H1 (cell line): ENCODE data around the gene CNDP1. TPM values are rescaled to one million over a fixed set of nuclear protein-coding genes. Genes with fewer than 3 reads are reported as not detected.

Source experiments
- CTCF ChIA-PET: fragments of 300-600 bp; sonication (Branson Sonifier 250); formaldehyde crosslinking; loops from one replicate; lab custom pipeline; 2021; ENCODE audit not compliant: partially characterized antibody; lab: Charles Lee
- POLR2A ChIA-PET: fragments of 300-600 bp; sonication (Branson Sonifier 250); formaldehyde crosslinking; loops from one replicate; lab custom pipeline; 2021; ENCODE audit warnings: inconsistent platforms; ENCODE audit not compliant: partially characterized antibody; lab: Charles Lee
- DNase-seq, 2 experiments: peaks; one replicate each; pipeline versions ENCODE4 v3.0.0 to v3.0.0-alpha.2; 2010 to 2022; ENCODE audit warnings: low spot score in 2 of 2, low read depth in 1 of 2, mixed read lengths in 1 of 2
- FAIRE-seq: peaks from 2 replicates; lab custom pipeline; 2011; peaks lifted over from hg19 to GRCh38; lab: Jason Lieb, UNC
- H2AFZ ChIP-seq: 2 replicates; pipeline ENCODE4 v1.8.1; 2012; ENCODE audit warnings: low read length, inconsistent platforms
- H2AK5ac ChIP-seq: 2 replicates; pipeline ENCODE4 v1.6.1; 2013; ENCODE audit warnings: low read depth, low read length
- H2BK120ac ChIP-seq: replicated peaks from 2 replicates; pipeline ENCODE3; 2013; ENCODE audit warnings: low read depth, low read length, inconsistent platforms
- H2BK12ac ChIP-seq: 2 replicates; pipeline ENCODE4 v1.6.1; 2013; ENCODE audit warnings: low read depth, low read length
- H2BK15ac ChIP-seq: 2 replicates; pipeline ENCODE4 v1.6.1; 2013; ENCODE audit warnings: low read length
- H2BK20ac ChIP-seq: 2 replicates; pipeline ENCODE4 v1.6.1; 2013; ENCODE audit warnings: low read length
- H2BK5ac ChIP-seq: 2 replicates; pipeline ENCODE4 v1.6.1; 2013; ENCODE audit warnings: low read depth, low read length
- H3K14ac ChIP-seq: 2 replicates; pipeline ENCODE4 v1.6.1; 2013; ENCODE audit warnings: inconsistent platforms; ENCODE audit not compliant: insufficient read length
- H3K18ac ChIP-seq: 2 replicates; pipeline ENCODE4 v1.6.1; 2013; ENCODE audit warnings: low read length; ENCODE audit errors: extremely low read depth
- H3K23ac ChIP-seq: 2 replicates; pipeline ENCODE4 v1.6.1; 2013; ENCODE audit warnings: inconsistent platforms; ENCODE audit not compliant: insufficient read length
- H3K23me2 ChIP-seq: 2 replicates; pipeline ENCODE4 v1.6.1; 2013; ENCODE audit warnings: low read depth, low read length
- H3K27ac ChIP-seq: 2 replicates; pipeline ENCODE4 v1.6.1; 2011; ENCODE audit warnings: low read depth, low read length, inconsistent platforms
- H3K27me3 ChIP-seq, 4 experiments: replicated peaks in 1 of 4; 1 replicate in 1 of 4; 2 replicates in 3 of 4; pipeline versions ENCODE4 v1.6.1 to v1.8.1; 2011 to 2013; ENCODE audit warnings: low read length in 3 of 4, mild to moderate bottlenecking in 3 of 4, inconsistent platforms in 2 of 4, mixed read lengths in 2 of 4, moderate library complexity in 1 of 4; ENCODE audit not compliant: control insufficient read depth in 3 of 4, insufficient read depth in 3 of 4; ENCODE audit errors: extremely low read depth in 1 of 4
- H3K36me3 ChIP-seq, 4 experiments: 2 replicates each; pipeline versions ENCODE4 v1.6.1 to v1.8.1; 2011 to 2013; ENCODE audit warnings: mild to moderate bottlenecking in 4 of 4, low read length in 3 of 4, moderate library complexity in 2 of 4, control low read depth in 1 of 4, inconsistent platforms in 1 of 4; ENCODE audit not compliant: insufficient read depth in 4 of 4, control insufficient read depth in 2 of 4
- H3K4ac ChIP-seq: replicated peaks from 2 replicates; pipeline ENCODE3; 2013; ENCODE audit warnings: low read length, low read depth, mixed read lengths, inconsistent platforms; ENCODE audit not compliant: insufficient read length
- H3K4me1 ChIP-seq, 4 experiments: replicated peaks in 1 of 4; 1 replicate in 1 of 4; 2 replicates in 3 of 4; pipeline versions ENCODE4 v1.6.1 to v1.8.1; 2011 to 2013; ENCODE audit warnings: low read length in 3 of 4, inconsistent platforms in 2 of 4, mixed read lengths in 1 of 4; ENCODE audit not compliant: insufficient read depth in 4 of 4, control insufficient read depth in 3 of 4
- H3K4me2 ChIP-seq, 2 experiments: 2 replicates each; pipeline versions ENCODE4 v1.6.1 to v1.8.1; 2011 to 2013; ENCODE audit warnings: low read depth in 2 of 2, low read length in 2 of 2, control low read depth in 1 of 2, inconsistent platforms in 1 of 2, mild to moderate bottlenecking in 1 of 2; ENCODE audit not compliant: insufficient read depth in 1 of 2
- H3K4me3 ChIP-seq, 4 experiments: fragments of 200-600, 300-600 bp in 1 of 4; sonication (generic), shearing (Covaris generic), sonication (Bioruptor Twin) in 1 of 4; 2 replicates each; pipeline versions ENCODE4 v1.5.1 to v1.8.1; 2011 to 2016; ENCODE audit warnings: low read length in 4 of 4, low read depth in 3 of 4, control low read depth in 2 of 4, inconsistent platforms in 2 of 4, mild to moderate bottlenecking in 2 of 4, mixed read lengths in 1 of 4, moderate library complexity in 1 of 4; ENCODE audit not compliant: insufficient read depth in 2 of 4; ENCODE audit errors: extremely low read depth in 1 of 4
- H3K56ac ChIP-seq: replicated peaks from 2 replicates; pipeline ENCODE3; 2013; ENCODE audit warnings: low read depth, mild to moderate bottlenecking, mixed read lengths, low read length, inconsistent platforms; ENCODE audit not compliant: insufficient read length
- H3K79me1 ChIP-seq: 2 replicates; pipeline ENCODE4 v1.6.1; 2013; ENCODE audit warnings: low read depth, low read length, control low read depth
- H3K79me2 ChIP-seq, 2 experiments: 2 replicates each; pipeline versions ENCODE4 v1.6.1 to v1.8.1; 2012 to 2013; ENCODE audit warnings: low read length in 2 of 2, mild to moderate bottlenecking in 2 of 2, inconsistent platforms in 1 of 2; ENCODE audit not compliant: insufficient read depth in 2 of 2, control insufficient read depth in 1 of 2
- H3K9ac ChIP-seq, 4 experiments: replicated peaks in 1 of 4; 1 replicate in 1 of 4; 2 replicates in 3 of 4; pipeline versions ENCODE4 v1.6.1 to v1.8.1; 2011 to 2013; ENCODE audit warnings: low read depth in 3 of 4, low read length in 3 of 4, control low read depth in 2 of 4, mild to moderate bottlenecking in 2 of 4, moderate library complexity in 2 of 4, inconsistent platforms in 1 of 4; ENCODE audit errors: extremely low read depth in 1 of 4
- H3K9me3 ChIP-seq, 2 experiments: 2 replicates each; pipeline versions ENCODE4 v1.6.1 to v1.8.1; 2012 to 2013; ENCODE audit warnings: mild to moderate bottlenecking in 2 of 2, moderate library complexity in 2 of 2, control low read depth in 1 of 2, inconsistent platforms in 1 of 2, low read depth in 1 of 2, low read length in 1 of 2, mixed read lengths in 1 of 2; ENCODE audit not compliant: insufficient read depth in 2 of 2
- H4K20me1 ChIP-seq, 2 experiments: replicated peaks in 1 of 2; 2 replicates each; pipeline versions ENCODE3 to v1.8.1; 2011 to 2013; ENCODE audit warnings: inconsistent platforms in 2 of 2, low read length in 2 of 2, mild to moderate bottlenecking in 1 of 2; ENCODE audit not compliant: insufficient read depth in 2 of 2, control insufficient read depth in 1 of 2
- H4K5ac ChIP-seq: 2 replicates; pipeline ENCODE4 v1.6.1; 2013; ENCODE audit warnings: low read length, low read depth, mixed read lengths, inconsistent platforms; ENCODE audit not compliant: insufficient read length
- H4K8ac ChIP-seq: 2 replicates; pipeline ENCODE4 v1.8.0; 2013; ENCODE audit warnings: mild to moderate bottlenecking, moderate library complexity, low read length, inconsistent platforms; ENCODE audit not compliant: insufficient read depth; ENCODE audit errors: extremely low read depth
- H4K91ac ChIP-seq: replicated peaks from 2 replicates; pipeline ENCODE3; 2013; ENCODE audit warnings: low read length, mixed read lengths, inconsistent platforms; ENCODE audit not compliant: insufficient read length
- GTF2F1 ChIP-seq: IDR thresholded peaks from 2 replicates; pipeline ENCODE4 v1.6.1; 2012; ENCODE audit warnings: low read depth, low read length, improper control_type of control experiment, borderline replicate concordance
- SIN3A ChIP-seq, 2 experiments: IDR thresholded peaks in 1 of 2; conservative IDR thresholded peaks in 1 of 2; 2 replicates each; pipeline ENCODE4 v1.6.1; 2011 to 2012; ENCODE audit warnings: low read length in 2 of 2, improper control_type of control experiment in 1 of 2, low read depth in 1 of 2, mild to moderate bottlenecking in 1 of 2
- TAF7 ChIP-seq: optimal IDR thresholded peaks from 2 replicates; pipeline ENCODE3; 2011; ENCODE audit warnings: low read depth, mild to moderate bottlenecking, inconsistent platforms, low read length, moderate library complexity, borderline replicate concordance
- WGBS, 2 experiments: shearing (Covaris generic) in 1 of 2; methylation state at CpG; one replicate each; pipeline versions ENCODE4 v1.1.6 to v1.1.7; 2013 to 2015; ENCODE audit warnings: low lambda C conversion rate in 2 of 2, mixed read lengths in 2 of 2, inconsistent platforms in 1 of 2, low coverage in 1 of 2, missing lambda C conversion rate in 1 of 2; ENCODE audit not compliant: insufficient replicate concordance in 2 of 2, insufficient coverage in 1 of 2, insufficient read length in 1 of 2; ENCODE audit errors: extremely low coverage in 1 of 2, missing lambda C conversion rate in 1 of 2; 5-methylcytosine and 5-hydroxymethylcytosine counted together
- polyA plus RNA-seq, 7 experiments: library from polyadenylated mRNA; depleted of rRNA in 3 of 7; stranded (reverse) in 5 of 7; unstranded in 2 of 7; fragments of >200 nt in 5 of 7; fragments of 200-250 nt in 2 of 7; gene quantifications; 1 replicate in 5 of 7; 2 replicates in 1 of 7; 4 replicates in 1 of 7; pipeline versions ENCODE4 v1.2.1 to v1.2.3, GENCODE V29; 2011 to 2013; ENCODE audit warnings: missing spikeins in 2 of 7, mixed read lengths in 2 of 7
- total RNA-seq: library from RNA; stranded (reverse); fragmentation: NEBNext Ultra II Directional; extraction: Animal tissue kit (Norgen Biotek cat#: 25700); gene quantifications from 2 replicates; pipeline ENCODE4 v1.2.1, GENCODE V29; 2021

CNDP1 gene
- total and polyA plus RNA-seq, 2 of the 8 experiments (the other 6 are each of a cell fraction or from before 2014, with no cell fraction given): 0.09 TPM; not detected in 1

GRCh38 chr18:74492259-74492658 is 42.0 kb upstream of the CNDP1 start:
- Histone ChIP-seq H3K14ac (no peak overlapping the region), H2AFZ (no peak overlapping the region), H3K79me2 (peaks cover 5 to 8% of the 10 kb centered on the region in 2 experiments; a peak in 3 of 4 replicates), H3K56ac (no peak overlapping the region), H3K4me1 (peaks cover under 1 to 3% (median 1%) of the 10 kb centered on the region in 4 experiments; a peak in 5 of 7 replicates), H3K27me3 (no peaks in the 10 kb centered on the region), H2BK20ac (no peak overlapping the region), H3K27ac (no peak overlapping the region), H4K5ac (no peak overlapping the region), H2BK15ac (no peak overlapping the region), H3K18ac (no peak overlapping the region), H2BK120ac (no peak overlapping the region), H3K9ac (no peak overlapping the region), H3K9me3 (no peaks in the 10 kb centered on the region), H2BK12ac (no peak overlapping the region), H3K4me2 (no peak overlapping the region), H2BK5ac (no peak overlapping the region), H3K4ac (no peak overlapping the region), H4K91ac (no peak overlapping the region), H3K4me3 (no peak overlapping the region), H3K23me2 (no peaks in the 10 kb centered on the region), H4K8ac (no peak overlapping the region), H4K20me1 (no peaks in the 10 kb centered on the region), H2AK5ac (no peak overlapping the region), H3K79me1 (peaks cover under 1% of the 10 kb centered on the region; the same call in 1 of the 2 replicates), H3K23ac (no peak overlapping the region), H3K36me3 (no peaks in the 10 kb centered on the region)
- FAIRE-seq: no peak
- WGBS, 2 experiments: 82% methylated on average over 3 of the region's 3 CpGs; no CpG with 5 or more reads in 1 of the 2 experiments
- DNase-seq: peak in 1 of 2 experiments; percentile 13
- ChIA-PET POLR2A (no interaction called here), CTCF (interaction anchor here (0.8 to 7.4 kb wide), 11 partner anchors 8 to 234 kb away, joined by 3 to 98 read pairs (median 3); no protein-coding TSS in a partner anchor)
- no peak for TF ChIP-seq SIN3A (conservative IDR thresholded peaks at IDR 0.05 in 1 of 2, IDR thresholded peaks at IDR 0.05 in 1 of 2; ENCODE audit: low read depth in 1 of 2, low read length in 2 of 2)
- no peak for TF ChIP-seq GTF2F1
- no peak for TF ChIP-seq TAF7
